ENCODE measurements around the gene CEPT1.

Gene CEPT1

DNA sequence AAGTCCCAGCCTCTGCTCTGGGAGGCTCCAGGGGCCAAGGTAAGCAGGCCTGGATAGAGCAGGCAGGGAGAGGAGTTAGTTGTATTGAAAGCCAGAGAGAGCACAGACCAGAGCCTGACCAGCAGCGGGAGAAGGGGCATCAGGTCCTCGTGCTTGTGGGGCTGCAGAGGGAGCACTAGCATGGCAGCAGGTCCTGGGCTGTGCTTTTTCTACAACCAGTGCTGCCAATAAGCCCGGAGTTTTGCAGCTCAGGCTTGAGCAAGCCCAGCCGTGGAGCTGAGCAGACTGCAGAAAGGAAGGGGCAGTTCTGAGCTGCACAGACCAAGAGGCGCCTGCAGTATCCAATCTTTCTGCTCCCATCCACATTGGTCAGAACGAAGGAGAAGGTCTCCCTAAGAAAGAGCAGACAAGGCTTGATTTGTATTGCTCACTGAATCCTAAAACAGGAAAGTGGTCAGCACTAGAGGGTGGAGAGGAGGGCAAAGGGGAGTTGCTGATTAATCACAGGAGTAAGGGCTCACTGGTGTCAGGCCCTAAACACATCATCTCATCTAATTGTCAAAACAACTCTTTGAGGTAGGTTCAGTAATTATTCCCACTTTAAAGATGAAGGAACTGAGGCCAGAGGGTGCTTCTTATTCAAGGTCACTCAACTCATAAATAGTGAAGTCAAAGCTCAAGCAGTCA is 57.7 kb downstream of the CEPT1 start:
- DNase-seq (ENCODE audit: low spot score): no peak
- peaks cover 18% of the 10 kb centered on the region for H3K36me3 ChIP-seq (ENCODE audit: low read depth)
- no peak for ATAC-seq (ENCODE audit: low read depth)
- H3K4me1 ChIP-seq (ENCODE audit: insufficient read depth, poor library complexity, severe bottlenecking): peaks cover 8% of the 10 kb centered on the region
- no peak overlapping the region for H3K27ac ChIP-seq (ENCODE audit: poor library complexity, severe bottlenecking)
- no peak for TF ChIP-seq CTCF (IDR thresholded peaks at IDR 0.05; ENCODE audit: poor library complexity, severe bottlenecking)
- H3K9me3 ChIP-seq (ENCODE audit: severe bottlenecking): no peaks in the 10 kb centered on the region
- no peaks in the 10 kb centered on the region for H3K27me3 ChIP-seq (ENCODE audit: insufficient read depth, poor library complexity, severe bottlenecking)
- no peak overlapping the region for H3K4me3 ChIP-seq (ENCODE audit: severe bottlenecking)

GRCh38 chr1:111198836-111199235 is 58.8 kb downstream of the CEPT1 start:
- no peak for TF ChIP-seq CTCF (IDR thresholded peaks at IDR 0.05; ENCODE audit: poor library complexity, severe bottlenecking)
- no peak overlapping the region for H3K4me3 ChIP-seq (ENCODE audit: severe bottlenecking)
- no peak overlapping the region for H3K27ac ChIP-seq (ENCODE audit: poor library complexity, severe bottlenecking)
- H3K9me3 ChIP-seq (ENCODE audit: severe bottlenecking): no peaks in the 10 kb centered on the region
- ATAC-seq (ENCODE audit: low read depth) (no peak), DNase-seq (ENCODE audit: low spot score) (no peak)
- H3K27me3 ChIP-seq (ENCODE audit: insufficient read depth, poor library complexity, severe bottlenecking): no peaks in the 10 kb centered on the region
- H3K4me1 ChIP-seq (ENCODE audit: insufficient read depth, poor library complexity, severe bottlenecking): peaks cover 16% of the 10 kb centered on the region
- peaks cover 18% of the 10 kb centered on the region for H3K36me3 ChIP-seq (ENCODE audit: low read depth)

- H3K4me1 ChIP-seq (ENCODE audit: insufficient read depth, poor library complexity, severe bottlenecking): peaks cover 16% of the 10 kb centered on the region
- H3K27me3 ChIP-seq (ENCODE audit: insufficient read depth, poor library complexity, severe bottlenecking): no peaks in the 10 kb centered on the region
- no peak overlapping the region for H3K4me3 ChIP-seq (ENCODE audit: severe bottlenecking)
- peaks cover 18% of the 10 kb centered on the region for H3K36me3 ChIP-seq (ENCODE audit: low read depth)
- no peaks in the 10 kb centered on the region for H3K9me3 ChIP-seq (ENCODE audit: severe bottlenecking)
- no peak overlapping the region for H3K27ac ChIP-seq (ENCODE audit: poor library complexity, severe bottlenecking)
- DNase-seq (ENCODE audit: low spot score): no peak
- TF ChIP-seq CTCF (IDR thresholded peaks at IDR 0.05; ENCODE audit: poor library complexity, severe bottlenecking): no peak
- no peak for ATAC-seq (ENCODE audit: low read depth)
Measured at GRCh38 chr1:111199329-111199728, 59.3 kb downstream of the CEPT1 start.

DNA sequence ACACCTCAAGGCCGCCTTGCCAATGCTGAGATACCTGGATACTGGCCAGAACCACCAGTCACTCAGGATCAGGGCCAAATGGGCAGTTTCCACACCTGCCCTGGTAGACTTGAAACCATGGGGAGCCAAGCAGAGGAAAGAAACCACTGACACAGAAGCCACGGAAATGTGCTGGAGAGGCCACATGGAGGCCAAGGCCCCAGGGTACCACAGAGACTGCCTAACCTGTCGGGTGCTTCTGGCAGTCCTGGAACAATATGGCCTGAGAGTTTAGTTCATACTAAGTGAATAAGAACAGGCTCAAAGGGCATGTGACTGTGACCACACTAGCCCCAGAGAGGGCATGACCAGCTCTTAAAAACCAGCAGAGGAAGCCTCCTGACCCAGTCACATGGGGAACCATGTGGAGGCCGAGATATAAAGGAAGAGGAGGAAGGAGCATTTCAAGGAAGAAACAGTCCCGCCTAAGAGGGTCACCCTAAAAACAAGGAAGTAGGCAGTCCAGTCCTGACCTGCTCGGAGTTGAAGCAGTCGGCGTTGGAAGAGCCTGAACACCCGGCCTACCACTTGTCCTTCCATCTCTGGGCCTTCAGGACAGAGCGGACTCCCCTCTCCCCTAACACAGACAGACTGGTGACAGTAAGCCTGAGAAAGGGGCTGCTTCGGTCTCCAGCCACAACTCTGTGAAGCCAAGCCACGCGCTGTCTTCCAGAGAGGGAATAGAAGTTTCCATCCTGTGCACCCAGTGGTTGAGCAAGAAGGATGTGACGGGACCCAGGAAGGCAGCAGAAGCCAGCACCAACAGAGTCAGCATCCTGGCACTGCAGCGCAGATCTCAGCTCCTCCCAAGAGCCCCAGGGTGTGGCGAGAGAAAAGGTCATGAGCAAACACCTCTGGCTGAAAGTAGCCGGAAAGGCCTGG is 60.1 kb downstream of the CEPT1 start, which contains the start of gene DENND2D:
Gene DENND2D (minus strand): TSS at position 766 of the 921 bp plus-strand sequence. CDS start 187 bp downstream, at position 579.
- Histone ChIP-seq H3K36me3 (ENCODE audit: low read depth) (peaks cover 18% of the 10 kb centered on the region), H3K4me3 (ENCODE audit: severe bottlenecking) (no peak within 1 kb of the TSS), H3K27me3 (ENCODE audit: insufficient read depth, poor library complexity, severe bottlenecking) (no peaks in the 10 kb centered on the region), H3K9me3 (ENCODE audit: severe bottlenecking) (no peaks in the 10 kb centered on the region), H3K4me1 (ENCODE audit: insufficient read depth, poor library complexity, severe bottlenecking) (peaks cover 16% of the 10 kb centered on the region), H3K27ac (ENCODE audit: poor library complexity, severe bottlenecking) (no peak within 1 kb of the TSS)
- DNase-seq (ENCODE audit: low spot score) (no peak), ATAC-seq (ENCODE audit: low read depth) (no peak)
- no peak for TF ChIP-seq CTCF (IDR thresholded peaks at IDR 0.05; ENCODE audit: poor library complexity, severe bottlenecking)

All from RWPE2 (cell line).